GM19468 (cell line): ENCODE data around the gene TFG.
"Not testable (repeated sequence)": the region's sequence is repeated elsewhere in the genome, so short reads cannot be mapped to it uniquely, and the experiment has no call there.

ENCODE experiments used
- ATAC-seq: cut with Tn5 transposase; IDR thresholded peaks from one replicate; pipeline ENCODE4 v1.9.1; 2021; ENCODE audit warnings: mild to moderate bottlenecking, moderate library complexity, moderate number of reproducible peaks; ENCODE audit not compliant: unreplicated experiment; ENCODE audit errors: extremely low read depth

Gene TFG

DNA sequence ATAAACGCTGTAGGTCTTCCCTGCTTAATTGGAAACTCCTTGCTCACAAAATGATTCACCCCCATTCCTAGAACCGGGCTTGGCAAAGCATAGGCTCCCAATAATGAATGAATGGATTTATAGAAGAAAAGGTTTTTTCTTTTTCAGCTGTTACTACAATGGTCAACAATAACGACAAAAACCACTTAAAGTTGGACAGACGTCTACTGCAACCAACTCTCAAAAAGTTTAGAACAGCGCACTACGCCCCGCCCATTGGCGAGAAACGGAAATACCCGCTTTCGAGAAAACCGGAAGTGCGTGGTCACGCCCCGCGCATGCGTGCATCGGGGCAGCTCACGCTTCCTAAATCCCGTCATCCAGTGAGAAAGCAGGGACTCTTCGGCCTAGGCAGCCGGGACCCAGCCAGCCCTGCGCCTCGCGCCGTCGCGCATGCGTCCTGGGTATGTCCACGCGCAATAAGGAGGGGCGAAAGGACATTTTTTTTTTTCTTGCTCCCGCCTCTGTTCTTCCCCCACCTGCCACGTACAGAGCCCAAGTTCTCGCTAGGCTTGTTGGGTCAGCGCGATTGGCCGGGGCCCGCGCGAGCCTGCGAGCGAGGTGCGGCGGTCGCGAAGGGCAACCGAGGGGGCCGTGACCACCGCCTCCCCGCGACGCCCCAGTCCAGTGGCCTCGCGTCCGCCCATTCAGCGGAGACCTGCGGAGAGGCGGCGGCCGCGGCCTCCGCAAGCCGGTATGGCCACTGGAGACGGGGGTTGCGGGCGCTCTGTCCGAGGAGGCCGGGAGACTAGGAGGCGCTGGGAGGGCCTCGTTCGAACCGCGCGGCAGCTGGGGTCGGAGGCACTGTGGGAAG, at the start of gene TFG:
TFG (plus strand) TSS at position 506 of the 853 bp plus-strand sequence. CDS start 4,192 bp downstream, outside the sequence.
- ATAC-seq = peak; percentile 93

DNA sequence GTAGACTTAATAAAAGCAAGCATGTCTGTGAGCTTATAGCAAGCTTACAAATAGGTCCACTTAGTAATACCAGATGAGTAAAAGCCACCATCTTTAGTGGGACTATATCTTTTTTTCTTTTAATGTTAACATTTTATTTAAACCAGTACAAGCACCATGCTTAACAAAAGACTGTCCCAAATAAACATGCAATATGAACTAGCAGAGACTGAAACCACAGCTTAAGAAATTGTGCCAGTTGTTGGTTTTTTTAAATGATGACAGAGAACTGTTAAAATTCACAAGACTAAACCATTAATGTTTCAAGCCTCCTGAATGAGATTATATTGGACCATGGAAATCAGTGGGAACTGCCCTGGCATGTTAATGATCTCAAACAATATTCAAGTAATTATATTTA, 48.0 kb upstream of the TFG start:
- not testable (repeated sequence) for ATAC-seq

DNA sequence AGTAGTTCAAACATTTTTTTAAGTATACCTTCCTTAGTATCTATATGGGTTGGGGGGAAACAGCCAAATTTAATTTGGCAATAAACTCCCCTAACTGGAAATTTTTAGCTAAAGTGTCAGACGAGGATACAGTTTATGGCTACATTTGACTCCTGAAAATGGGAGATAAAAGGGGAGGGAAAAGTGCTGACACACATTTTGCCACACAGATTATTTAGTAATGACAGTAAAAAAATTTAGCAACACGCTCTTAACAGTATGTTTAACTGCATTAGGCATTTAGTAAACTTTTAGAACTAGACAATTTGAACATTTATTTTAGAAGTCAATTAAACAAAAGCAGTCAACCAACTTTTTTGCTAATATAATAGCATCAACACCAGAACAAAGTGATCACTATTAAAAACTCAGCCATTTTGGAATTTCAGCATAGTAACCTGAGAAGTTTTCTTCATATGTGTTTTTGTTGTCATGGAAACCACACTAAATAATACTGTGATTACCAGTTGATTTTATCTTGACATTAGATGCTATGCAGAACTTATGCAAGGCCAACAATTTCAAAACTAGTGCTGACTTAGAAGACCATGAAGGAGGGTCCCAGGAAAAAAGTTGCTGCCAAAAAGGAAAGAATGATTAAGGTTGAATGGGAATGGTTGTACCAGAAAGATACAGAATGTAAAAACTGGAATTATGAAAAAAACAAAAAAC, 47.0 kb upstream of the TFG start:
- ATAC-seq = no peak

DNA sequence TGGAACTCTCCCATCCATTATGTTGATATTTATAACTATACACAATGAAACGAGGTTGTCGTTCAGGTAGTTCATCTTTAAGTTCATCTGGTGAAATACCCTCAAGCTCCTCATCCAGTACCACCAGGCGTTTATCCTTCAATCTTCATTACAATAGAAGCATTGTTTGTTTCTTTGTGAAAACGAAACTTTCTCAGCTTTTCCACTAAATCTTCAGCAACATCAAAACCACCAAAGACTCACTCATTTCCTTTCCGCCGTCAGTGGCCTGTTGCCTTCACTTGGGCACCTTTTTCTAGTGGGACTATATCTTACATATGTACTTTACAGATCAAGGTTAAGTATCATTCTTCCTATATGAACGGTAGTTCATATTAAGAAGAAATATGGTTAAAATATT, 44.1 kb upstream of the TFG start:
- no peak for ATAC-seq

DNA sequence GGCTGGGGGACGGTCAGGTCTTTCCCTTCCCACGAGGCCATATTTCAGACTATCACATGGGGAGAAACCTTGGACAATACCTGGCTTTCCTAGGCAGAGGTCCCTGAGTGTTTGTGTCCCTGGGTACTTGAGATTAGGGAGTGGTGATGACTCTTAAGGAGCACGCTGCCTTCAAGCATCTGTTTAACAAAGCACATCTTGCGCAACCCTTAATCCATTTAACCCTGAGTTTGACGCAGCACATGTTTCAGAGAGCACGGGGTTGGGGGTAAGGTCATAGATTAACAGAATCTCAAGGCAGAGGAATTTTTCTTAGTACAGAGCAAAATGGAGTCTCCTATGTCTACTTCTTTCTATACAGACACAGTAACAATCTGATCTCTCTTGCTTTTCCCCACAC, 42.6 kb upstream of the TFG start:
- not testable (repeated sequence) for ATAC-seq

DNA sequence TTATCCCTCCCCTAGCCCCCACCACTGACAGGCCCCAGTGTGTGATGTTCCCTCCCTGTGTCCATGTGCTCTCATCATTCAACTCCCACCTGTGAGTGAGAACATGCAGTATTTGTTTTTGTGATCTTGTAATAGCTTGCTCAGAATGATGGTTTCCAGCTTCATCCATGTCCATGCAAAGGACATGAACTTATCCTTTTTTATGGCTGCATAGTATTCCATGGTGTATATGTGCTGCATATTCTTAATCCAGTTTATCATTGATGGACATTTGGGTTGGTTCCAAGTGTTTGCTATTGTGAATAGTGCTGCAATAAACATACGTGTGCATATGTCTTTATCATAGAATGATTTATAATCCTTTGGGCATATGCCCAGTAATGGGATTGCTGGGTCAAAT, 42.0 kb upstream of the TFG start:
- not testable (repeated sequence) for ATAC-seq

DNA sequence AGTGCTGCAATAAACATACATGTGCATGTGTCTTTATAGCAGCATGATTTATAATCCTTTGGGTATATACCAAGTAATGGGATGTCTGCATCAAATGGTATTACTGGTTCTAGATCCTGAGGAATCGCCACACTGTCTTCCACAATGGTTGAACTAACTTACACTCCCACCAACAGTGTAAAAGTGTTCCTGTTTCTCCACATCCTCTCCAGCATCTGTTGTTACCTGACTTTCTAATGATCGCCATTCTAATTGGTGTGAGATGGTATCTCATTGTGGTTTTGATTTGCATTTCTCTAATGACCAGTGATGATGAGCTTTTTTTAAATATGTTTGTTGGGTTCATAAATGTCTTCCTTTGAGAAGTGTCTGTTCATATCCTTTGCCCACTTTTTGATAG, 38.3 kb upstream of the TFG start:
- ATAC-seq = not testable (repeated sequence)

DNA sequence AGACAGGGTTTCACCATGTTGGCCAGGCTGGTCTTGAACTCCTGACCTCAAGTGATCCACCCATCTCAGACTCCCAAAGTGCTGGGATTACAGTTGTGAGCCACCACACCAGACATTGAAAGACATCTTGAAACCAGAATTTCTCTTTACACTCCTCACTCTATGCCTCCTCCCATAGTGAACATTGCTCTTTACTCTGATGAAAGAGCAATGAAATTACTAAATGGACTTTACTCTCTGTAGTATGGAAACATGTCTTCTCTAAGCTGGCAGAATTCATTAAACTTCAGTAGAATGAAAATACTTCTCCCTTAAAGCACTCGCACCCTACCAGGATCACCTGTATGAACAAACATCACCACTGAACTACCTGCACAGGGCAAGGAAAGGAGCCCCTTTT, 27.8 kb upstream of the TFG start:
- no peak for ATAC-seq

DNA sequence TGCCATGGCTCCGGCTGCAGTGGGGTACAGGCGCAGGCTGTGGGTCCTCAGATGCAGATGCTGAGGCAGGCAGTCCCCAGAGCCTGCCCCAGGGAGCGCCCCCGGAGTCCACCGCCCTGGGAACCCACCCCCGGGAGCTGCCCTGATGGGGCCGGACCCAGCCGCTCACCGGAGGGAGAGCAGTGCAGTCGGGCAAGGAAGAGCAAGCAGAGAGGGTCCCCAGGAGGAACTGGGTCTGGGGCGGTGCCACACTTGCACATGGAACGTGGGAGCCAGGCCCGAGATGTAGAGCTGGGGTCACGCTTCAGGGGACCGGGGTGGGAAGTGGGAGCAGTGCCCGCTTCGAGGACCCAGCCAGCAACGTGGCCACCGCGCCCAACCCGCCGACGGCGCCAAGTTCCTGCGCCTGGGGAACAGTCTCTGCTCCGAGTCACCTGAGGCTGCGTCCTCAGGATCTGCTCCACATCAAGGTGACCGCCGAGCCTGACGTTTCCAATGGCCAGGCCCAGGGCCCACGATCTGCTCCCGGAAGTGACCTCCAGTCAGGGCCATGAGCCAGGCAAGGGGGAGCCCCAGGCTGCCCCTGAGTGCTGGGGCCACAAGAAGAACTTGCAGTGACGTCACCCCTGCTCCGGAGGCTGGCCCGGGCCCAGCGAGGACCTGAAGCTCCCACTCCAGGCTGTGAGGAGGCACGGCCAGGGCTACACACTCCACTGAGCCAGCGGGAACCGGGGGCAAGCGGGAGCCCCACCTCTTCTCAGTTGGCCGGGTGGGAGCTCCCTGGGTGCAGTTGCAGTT, 27.0 kb upstream of the TFG start:
- ATAC-seq = no peak

DNA sequence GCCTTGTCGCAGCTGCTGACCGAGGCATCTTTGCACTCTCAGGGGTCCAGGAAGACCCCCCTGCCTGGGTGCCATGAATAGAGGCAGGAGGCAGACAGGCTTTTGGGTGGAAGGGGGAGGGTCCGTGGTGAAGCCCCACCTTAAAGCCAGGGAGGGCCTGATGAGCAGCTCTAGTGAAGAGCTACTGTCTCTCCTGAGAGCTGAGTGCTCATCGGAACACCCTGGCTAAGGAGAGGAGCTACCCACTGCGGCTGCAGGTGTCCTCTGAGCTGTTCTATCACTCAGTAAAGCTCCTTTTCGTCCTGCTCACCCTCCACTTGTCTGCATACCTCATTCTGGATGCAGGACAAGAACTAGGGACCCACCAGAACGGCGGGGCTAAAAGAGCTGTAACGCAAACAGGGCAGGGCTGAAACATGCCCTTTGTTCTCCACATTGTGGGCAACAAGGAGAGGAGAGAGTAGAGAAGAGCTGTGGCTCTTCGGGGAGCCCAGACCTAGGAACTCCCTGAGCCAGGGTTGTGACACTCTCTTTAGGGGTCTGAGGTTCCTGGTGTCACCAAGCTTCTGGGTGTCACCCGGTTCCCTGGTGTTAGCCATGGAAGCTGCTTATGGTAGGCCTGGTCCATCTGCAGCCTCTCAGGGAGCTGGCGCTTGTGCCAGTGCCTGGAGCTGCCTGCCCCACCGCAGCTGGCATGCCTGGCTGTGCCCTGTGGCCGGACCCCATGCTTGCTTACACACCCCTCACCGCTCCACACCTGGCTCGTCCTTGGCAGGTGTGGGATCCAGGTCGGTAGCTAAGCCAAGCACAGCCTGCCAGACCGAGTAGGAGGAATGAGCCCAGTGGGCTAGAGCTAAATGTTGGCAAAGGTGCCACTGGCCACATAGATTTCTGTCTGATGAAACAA, 26.2 kb upstream of the TFG start:
- ATAC-seq = no peak

DNA sequence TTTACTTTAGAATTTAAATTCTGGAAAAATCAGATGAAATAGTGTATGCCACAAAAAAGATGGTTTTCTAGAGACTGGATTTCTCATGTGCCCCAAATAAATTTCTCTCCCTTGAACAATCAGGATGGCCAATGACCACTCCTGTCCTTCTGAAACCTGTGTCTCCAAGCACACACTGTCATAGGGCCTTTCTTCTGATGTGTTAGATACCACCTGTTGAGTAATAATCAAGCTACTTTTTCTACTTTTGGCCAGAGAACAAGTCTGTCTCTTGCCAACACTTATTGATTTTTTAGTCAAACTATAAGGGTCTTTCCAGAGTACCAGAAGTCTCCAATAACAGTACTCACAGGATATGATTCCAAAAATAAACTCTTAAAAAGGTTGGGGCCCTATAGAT, 16.1 kb upstream of the TFG start:
- no peak for ATAC-seq

DNA sequence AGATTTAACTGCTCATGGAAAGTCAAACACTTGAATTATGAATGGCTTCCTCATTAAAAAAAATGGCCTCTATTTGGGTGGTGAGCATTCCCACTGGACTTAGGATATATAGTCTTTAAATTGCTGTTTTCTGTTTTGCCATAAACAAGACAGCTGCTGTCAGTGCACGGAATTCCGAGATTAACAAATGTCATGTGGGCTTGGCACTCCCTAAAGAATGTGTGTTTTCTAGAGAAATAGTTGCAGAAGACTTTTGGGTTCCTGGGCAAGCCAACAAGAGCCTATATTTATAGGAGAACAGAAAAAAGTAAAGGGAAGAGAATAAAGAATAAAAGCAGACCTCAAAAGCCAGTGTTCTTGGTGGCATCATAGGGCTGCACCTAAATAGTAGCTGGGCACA, 13.6 kb upstream of the TFG start:
- no peak for ATAC-seq

DNA sequence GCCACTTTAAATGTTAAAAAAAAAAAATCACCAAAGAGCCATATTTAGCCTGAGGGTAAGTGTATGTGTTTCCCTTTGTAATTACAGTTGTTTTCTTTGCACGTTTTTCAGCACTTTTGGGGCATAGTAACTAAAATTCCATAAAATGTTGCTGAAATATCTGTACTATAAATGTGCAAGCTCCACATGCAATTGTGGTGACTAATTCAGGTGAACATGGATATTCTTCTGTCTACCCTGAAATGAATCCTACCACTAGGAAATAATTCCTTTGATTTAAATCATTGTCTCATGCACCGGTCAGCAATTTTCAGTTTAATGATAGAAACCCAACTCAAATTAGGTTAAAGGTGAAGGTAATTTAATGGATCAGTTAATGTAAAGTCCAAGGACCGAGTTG, 13.1 kb upstream of the TFG start:
- no peak for ATAC-seq

DNA sequence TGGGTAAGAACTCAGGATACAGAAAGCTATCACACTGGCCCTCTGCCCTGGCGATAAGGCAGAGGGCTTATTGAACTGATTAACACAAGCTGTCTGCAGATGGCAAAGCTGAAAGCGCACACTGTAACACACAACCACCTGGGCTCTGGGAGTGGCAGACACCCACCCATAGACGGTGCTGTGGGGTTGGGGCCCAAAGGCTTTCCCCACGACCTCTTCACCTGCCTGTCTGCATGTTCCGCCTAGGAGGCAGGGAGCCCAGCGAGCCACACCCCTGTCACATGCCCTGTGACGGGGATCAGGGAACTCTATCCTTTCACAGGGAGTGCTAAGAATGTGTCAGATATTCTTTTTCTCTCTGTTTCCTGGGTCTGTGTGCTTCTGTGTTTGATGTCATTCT, 12.1 kb upstream of the TFG start:
- ATAC-seq = no peak

DNA sequence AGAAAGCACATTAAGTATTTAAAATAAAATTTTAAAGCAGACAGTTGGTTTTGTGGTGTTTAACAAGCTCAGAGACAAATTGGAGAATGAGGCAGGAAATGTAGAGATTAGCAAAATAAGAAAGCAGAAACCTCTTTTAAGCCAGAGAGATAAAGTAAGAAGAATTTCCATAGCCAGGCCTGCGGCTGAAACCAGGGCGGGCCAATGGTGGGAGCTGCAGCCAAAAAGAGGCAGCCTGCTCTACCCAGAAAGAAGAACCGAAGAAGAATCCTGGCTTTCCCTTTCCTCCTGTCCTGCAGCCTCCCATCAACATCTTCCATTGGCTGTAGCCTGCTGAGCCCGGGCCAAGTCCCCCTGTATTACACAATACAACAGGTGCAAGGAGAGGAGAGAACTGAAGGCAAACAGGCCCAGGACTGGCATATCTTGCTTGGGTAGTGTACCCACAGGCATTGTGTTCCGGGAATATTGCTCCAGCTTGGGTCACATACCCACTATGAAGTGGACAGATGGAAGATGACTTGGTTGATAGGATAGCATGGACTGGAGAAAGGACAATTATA, 11.5 kb upstream of the TFG start:
- ATAC-seq = no peak

DNA sequence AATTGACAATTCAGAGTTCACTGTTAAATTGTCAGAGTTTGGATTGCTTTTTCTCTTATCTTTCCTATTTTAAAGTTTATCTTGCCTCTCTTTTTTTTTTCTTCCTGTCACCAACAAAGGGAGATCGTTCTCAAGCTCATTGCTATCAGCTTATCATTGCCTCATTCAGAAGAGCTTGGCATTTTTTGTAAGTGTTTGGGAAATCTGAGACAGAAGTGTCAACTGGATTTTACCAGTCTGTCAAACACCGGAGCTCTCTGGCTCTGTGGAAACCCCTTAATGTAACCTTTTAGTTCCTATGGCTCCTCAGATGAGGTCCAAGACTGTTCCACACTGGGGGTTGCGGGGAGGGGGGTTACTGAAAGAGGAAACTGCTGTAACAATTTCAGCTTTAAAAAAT, 10.6 kb upstream of the TFG start:
- ATAC-seq = no peak

DNA sequence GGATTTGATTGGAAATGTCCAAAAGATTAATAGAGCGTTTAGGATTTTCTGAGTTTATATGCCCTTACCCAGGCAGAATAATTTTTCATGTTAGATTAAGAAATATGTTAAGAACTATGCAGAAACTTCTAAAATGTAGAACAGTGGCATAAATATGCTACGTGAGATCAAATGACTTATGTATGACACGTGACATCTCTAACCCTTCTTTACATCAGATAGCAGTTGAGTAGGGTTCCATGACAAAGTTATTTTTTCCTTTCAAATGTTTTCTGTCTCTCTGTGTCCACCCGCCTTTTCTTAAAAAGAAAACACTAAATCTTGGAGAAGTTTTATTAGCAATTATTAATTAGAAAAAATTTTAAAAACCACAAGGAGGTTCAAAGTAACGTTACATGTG, 8.6 kb upstream of the TFG start:
- no peak for ATAC-seq

DNA sequence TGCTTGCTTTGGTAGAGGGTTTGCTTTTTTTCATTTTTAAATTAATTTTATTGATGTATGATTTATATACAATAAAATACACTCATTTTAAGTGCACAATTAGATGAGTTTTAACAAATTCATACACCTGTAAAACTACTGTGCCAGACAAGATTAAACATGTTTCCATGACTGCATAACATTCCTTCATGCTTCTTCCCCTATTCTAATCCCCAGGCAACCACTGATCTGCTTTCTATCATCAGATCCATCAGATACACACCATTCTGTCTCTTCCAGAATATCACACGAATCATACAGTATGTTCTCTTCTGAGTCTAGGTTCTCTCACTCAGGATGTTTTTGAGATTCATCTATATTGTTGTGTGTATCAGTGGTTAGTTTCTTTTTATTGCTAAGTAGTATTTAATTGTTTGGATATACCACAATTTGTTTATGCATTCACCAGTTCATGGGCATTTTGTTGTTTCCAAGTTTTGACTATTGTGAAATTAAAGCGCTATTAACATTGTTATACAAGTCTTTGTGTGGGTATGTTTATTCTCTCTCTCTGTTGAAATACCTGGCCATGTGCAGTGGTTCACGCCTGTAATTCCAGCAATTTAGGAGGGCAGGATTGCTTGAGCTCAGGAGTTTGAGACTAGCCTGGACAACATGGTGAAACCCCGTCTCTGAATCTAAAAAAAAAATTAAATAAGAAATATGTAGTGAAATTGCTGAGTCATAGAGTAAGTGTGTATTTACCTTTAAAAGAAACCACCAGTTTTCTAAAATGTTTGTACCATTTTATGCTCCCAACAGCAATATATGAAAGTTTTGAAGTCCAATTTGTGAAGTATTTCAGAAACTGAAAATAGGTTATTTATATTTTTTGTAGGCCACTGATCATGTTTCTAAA, 7.0 kb upstream of the TFG start:
- no peak for ATAC-seq

DNA sequence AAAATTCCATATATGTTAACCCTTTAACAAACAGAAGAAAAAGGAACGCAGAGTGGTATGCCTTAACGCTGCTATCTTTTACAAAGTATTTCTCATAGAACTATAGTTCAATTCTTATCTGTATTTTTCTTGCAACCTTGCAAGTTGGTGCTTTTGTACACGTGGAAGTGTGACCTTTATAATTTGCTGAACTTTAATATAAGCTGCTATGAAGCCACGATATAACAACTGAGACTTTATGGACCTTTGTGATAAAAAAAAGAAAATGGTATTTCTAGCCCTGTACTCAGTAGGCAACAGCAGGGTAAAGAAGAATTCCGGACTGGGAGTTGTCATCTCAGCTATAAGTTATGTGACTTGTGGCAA, 6.3 kb upstream of the TFG start:
- no peak for ATAC-seq
